ENCODE results near the gene MEFV. TPM values are rescaled to one million over a fixed set of nuclear protein-coding genes. Genes with fewer than 3 reads are reported as not detected.
"Not testable (repeated sequence)": the region's sequence is repeated elsewhere in the genome, so short reads cannot be mapped to it uniquely, and the experiment has no call there.

Gene MEFV
- total and polyA plus RNA-seq, 2 donors (not counting 1 experiment from before 2014, with no cell fraction given) = 0.24 to 0.25 TPM

DNA sequence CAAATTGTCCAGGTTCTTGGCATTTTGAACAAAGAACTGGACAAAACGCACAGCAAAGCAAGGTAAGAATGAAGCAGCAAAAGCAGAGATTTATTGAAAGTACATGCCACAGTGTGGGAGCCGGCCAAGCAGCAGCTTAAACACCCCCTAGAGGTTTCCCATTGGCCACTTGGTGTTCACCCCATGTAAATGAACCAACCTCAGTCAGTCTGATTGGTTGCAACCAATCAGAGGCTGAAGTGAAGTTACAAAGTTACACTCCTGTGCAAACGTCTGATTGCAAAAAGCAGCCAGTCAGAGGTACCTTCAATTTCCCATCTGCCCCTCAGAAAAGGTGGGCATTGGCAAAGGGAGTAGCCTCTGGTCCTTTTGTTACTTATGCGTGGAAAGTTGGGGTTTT is 18.1 kb upstream of the MEFV start:
- WGBS (ENCODE audit: insufficient coverage) = 83% methylated on average over 2 of the region's 4 CpGs
- ATAC-seq (ENCODE audit: low read depth) = no peak
- no peak overlapping the region for H3K4me2 ChIP-seq (replicated peaks; ENCODE audit: low read depth, low read length, poor library complexity, severe bottlenecking)

DNA sequence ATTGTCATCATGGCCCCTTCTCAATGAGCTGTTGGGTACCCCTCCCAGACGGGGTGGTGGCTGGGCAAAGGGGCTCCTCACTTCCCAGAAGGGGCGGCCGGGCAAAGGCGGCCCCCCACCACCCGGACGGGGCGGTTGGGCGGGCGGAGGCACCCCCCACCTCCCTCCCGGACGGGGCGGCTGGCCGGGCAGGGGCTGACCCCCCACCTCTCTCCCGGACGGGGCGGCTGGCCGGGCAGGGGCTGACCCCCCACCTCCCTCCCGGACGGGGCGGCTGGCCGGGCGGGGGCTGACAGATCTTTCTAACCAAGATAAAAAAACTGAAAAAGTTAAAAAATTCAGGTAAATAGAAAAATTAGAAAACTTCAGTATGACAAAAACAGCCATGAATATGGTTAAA is 14.8 kb upstream of the MEFV start:
- 91% methylated on average over 1 of the region's 22 CpGs for WGBS (ENCODE audit: insufficient coverage)
- H3K27ac ChIP-seq (ENCODE audit: low read length in 2 of 2); H3K4me2 ChIP-seq (replicated peaks; ENCODE audit: low read depth, low read length, poor library complexity, severe bottlenecking); H3K4me1 ChIP-seq (ENCODE audit: control insufficient read depth in 2 of 2, insufficient read depth in 2 of 2, low read length in 2 of 2); CTCF ChIA-PET; H3K9me3 Mint-ChIP-seq (ENCODE audit: insufficient read depth); H3K4me3 Mint-ChIP-seq; H3K27me3 ChIP-seq (replicated peaks in 1 of 4; ENCODE audit: control extremely low read depth in 1 of 4, control insufficient read depth in 3 of 4, insufficient read depth in 4 of 4, low read length in 3 of 4); H3K9me3 ChIP-seq (ENCODE audit: control extremely low read depth in 1 of 3, control insufficient read depth in 2 of 3, insufficient read depth in 1 of 3, low read length in 2 of 3); POLR2A ChIA-PET; H3K4me3 ChIP-seq (ENCODE audit: control extremely low read depth in 1 of 5, extremely low read depth in 1 of 5, insufficient read depth in 1 of 5, low read depth in 2 of 5, low read length in 4 of 5); ATAC-seq (ENCODE audit: low read depth); intact Hi-C loops (cut with micrococcal nuclease); DNase-seq; H3K4me1 Mint-ChIP-seq; H3K27me3 Mint-ChIP-seq; H2AFZ ChIP-seq (ENCODE audit: insufficient read depth, low read depth, low read length, poor library complexity, severe bottlenecking); H3K27ac Mint-ChIP-seq; H3K9ac ChIP-seq (ENCODE audit: low read length); H4K20me1 ChIP-seq (ENCODE audit: control insufficient read depth, insufficient read depth, low read length, poor library complexity, severe bottlenecking): not testable (repeated sequence)
- H3K36me3 ChIP-seq (replicated peaks in 1 of 2; ENCODE audit: control extremely low read depth in 1 of 2, control insufficient read depth in 1 of 2, extremely low read depth in 1 of 2, insufficient read depth in 2 of 2, low read length in 1 of 2) = peaks cover 0 to 14% of the 10 kb centered on the region in 2 experiments
- peaks cover 18% of the 10 kb centered on the region for H3K79me2 ChIP-seq (ENCODE audit: control insufficient read depth, insufficient read depth, low read length)

More for the DNA sequence above, 18.1 kb upstream of the MEFV start:
- Histone ChIP-seq H3K36me3 (replicated peaks in 1 of 2; ENCODE audit: control extremely low read depth in 1 of 2, control insufficient read depth in 1 of 2, extremely low read depth in 1 of 2, insufficient read depth in 2 of 2, low read length in 1 of 2) (no peaks in the 10 kb centered on the region), H2AFZ (ENCODE audit: insufficient read depth, low read depth, low read length, poor library complexity, severe bottlenecking) (no peak overlapping the region), H3K4me1 (ENCODE audit: control insufficient read depth in 2 of 2, insufficient read depth in 2 of 2, low read length in 2 of 2) (no peaks in the 10 kb centered on the region), H3K27ac (ENCODE audit: low read length in 2 of 2) (no peak overlapping the region), H3K27me3 (replicated peaks in 1 of 4; ENCODE audit: control extremely low read depth in 1 of 4, control insufficient read depth in 3 of 4, insufficient read depth in 4 of 4, low read length in 3 of 4) (no peaks in the 10 kb centered on the region), H4K20me1 (ENCODE audit: control insufficient read depth, insufficient read depth, low read length, poor library complexity, severe bottlenecking) (no peaks in the 10 kb centered on the region), H3K79me2 (ENCODE audit: control insufficient read depth, insufficient read depth, low read length) (peaks cover 3% of the 10 kb centered on the region), H3K4me3 (ENCODE audit: control extremely low read depth in 1 of 5, extremely low read depth in 1 of 5, insufficient read depth in 1 of 5, low read depth in 2 of 5, low read length in 4 of 5) (no peak overlapping the region), H3K9ac (ENCODE audit: low read length) (no peak overlapping the region), H3K9me3 (ENCODE audit: control extremely low read depth in 1 of 3, control insufficient read depth in 2 of 3, insufficient read depth in 1 of 3, low read length in 2 of 3) (peaks cover 0 to 6% (median 0%) of the 10 kb centered on the region in 3 donors)
- TF ChIP-seq EZH2 (IDR thresholded peaks at IDR 0.05; ENCODE audit: borderline replicate concordance, insufficient read depth, low read depth, low read length, poor library complexity, severe bottlenecking) = no peak
- TF ChIP-seq, protein P1, sequence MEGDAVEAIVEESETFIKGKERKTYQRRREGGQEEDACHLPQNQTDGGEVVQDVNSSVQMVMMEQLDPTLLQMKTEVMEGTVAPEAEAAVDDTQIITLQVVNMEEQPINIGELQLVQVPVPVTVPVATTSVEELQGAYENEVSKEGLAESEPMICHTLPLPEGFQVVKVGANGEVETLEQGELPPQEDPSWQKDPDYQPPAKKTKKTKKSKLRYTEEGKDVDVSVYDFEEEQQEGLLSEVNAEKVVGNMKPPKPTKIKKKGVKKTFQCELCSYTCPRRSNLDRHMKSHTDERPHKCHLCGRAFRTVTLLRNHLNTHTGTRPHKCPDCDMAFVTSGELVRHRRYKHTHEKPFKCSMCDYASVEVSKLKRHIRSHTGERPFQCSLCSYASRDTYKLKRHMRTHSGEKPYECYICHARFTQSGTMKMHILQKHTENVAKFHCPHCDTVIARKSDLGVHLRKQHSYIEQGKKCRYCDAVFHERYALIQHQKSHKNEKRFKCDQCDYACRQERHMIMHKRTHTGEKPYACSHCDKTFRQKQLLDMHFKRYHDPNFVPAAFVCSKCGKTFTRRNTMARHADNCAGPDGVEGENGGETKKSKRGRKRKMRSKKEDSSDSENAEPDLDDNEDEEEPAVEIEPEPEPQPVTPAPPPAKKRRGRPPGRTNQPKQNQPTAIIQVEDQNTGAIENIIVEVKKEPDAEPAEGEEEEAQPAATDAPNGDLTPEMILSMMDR (IDR thresholded peaks at IDR 0.05) = no peak
- no peak overlapping the region for H3K27ac Mint-ChIP-seq
- H3K4me3 Mint-ChIP-seq = no peak overlapping the region
- intact Hi-C loops (cut with micrococcal nuclease) = no loop called here
- DNase-seq = no peak
- POLR2A ChIA-PET = no interaction called here
- CTCF ChIA-PET = no interaction called here
- no peaks in the 10 kb centered on the region for H3K9me3 Mint-ChIP-seq (ENCODE audit: insufficient read depth)
- H3K27me3 Mint-ChIP-seq = no peaks in the 10 kb centered on the region
- H3K4me1 Mint-ChIP-seq = no peaks in the 10 kb centered on the region

DNA sequence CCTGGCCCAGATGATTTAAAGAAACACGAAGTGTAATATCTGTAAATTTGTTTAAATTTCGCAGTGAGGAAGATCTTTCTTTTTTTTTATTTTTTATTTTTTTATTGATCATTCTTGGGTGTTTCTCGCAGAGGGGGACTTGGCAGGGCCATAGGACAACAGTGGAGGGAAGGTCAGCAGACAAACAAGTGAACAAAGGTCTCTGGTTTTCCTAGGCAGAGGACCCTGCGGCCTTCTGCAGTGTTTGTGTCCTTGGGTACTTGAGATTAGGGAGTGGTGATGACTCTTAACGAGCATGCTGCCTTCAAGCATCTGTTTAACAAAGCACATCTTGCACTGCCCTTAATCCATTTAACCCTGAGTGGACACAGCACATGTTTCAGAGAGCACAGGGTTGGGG is 14.3 kb upstream of the MEFV start:
- WGBS (ENCODE audit: insufficient coverage) = no CpG with 5 or more reads among the region's 5 CpGs
- intact Hi-C loops (cut with micrococcal nuclease); H3K4me3 ChIP-seq (ENCODE audit: control extremely low read depth in 1 of 5, extremely low read depth in 1 of 5, insufficient read depth in 1 of 5, low read depth in 2 of 5, low read length in 4 of 5); H3K9me3 Mint-ChIP-seq (ENCODE audit: insufficient read depth); H4K20me1 ChIP-seq (ENCODE audit: control insufficient read depth, insufficient read depth, low read length, poor library complexity, severe bottlenecking); H3K4me2 ChIP-seq (replicated peaks; ENCODE audit: low read depth, low read length, poor library complexity, severe bottlenecking); POLR2A ChIA-PET; H3K27me3 Mint-ChIP-seq; H3K9me3 ChIP-seq (ENCODE audit: control extremely low read depth in 1 of 3, control insufficient read depth in 2 of 3, insufficient read depth in 1 of 3, low read length in 2 of 3); H3K4me1 ChIP-seq (ENCODE audit: control insufficient read depth in 2 of 2, insufficient read depth in 2 of 2, low read length in 2 of 2); DNase-seq; H3K4me3 Mint-ChIP-seq; H3K27ac ChIP-seq (ENCODE audit: low read length in 2 of 2); H3K4me1 Mint-ChIP-seq; ATAC-seq (ENCODE audit: low read depth); H2AFZ ChIP-seq (ENCODE audit: insufficient read depth, low read depth, low read length, poor library complexity, severe bottlenecking); H3K27me3 ChIP-seq (replicated peaks in 1 of 4; ENCODE audit: control extremely low read depth in 1 of 4, control insufficient read depth in 3 of 4, insufficient read depth in 4 of 4, low read length in 3 of 4); H3K9ac ChIP-seq (ENCODE audit: low read length); H3K27ac Mint-ChIP-seq: not testable (repeated sequence)
- peaks cover 21% of the 10 kb centered on the region for H3K79me2 ChIP-seq (ENCODE audit: control insufficient read depth, insufficient read depth, low read length)
- H3K36me3 ChIP-seq (replicated peaks in 1 of 2; ENCODE audit: control extremely low read depth in 1 of 2, control insufficient read depth in 1 of 2, extremely low read depth in 1 of 2, insufficient read depth in 2 of 2, low read length in 1 of 2) = peaks cover 0 to 17% of the 10 kb centered on the region in 2 experiments
- CTCF ChIA-PET = interaction anchor here (1.1 kb wide), 1 partner anchor 11 kb away, joined by 3 read pairs; no protein-coding TSS in a partner anchor

Measured in B cell (primary cell).